Stimulated activated CD8-positive, alpha-beta memory T cell treated with anti-CD3 and anti-CD28 coated beads, Interleukin-4, amount 100 ng/mL, for 4 hours (primary cell): ENCODE results near the gene MPRIP.

Experiments used
- DNase-seq, 2 donors: peaks; one replicate each; pipeline ENCODE4 v3.0.0-alpha.2; 2020; ENCODE audit warnings: low read depth in 2 of 2, low spot score in 1 of 2

Gene MPRIP

GRCh38 chr17:17107281-17107680 lies 65.0 kb downstream of the MPRIP start:
- no peak for DNase-seq

- no peak for DNase-seq
These were observed 65.7 kb downstream of the MPRIP start for GRCh38 chr17:17107891-17108431.

- no peak for DNase-seq
These were observed 66.3 kb downstream of the MPRIP start for GRCh38 chr17:17108451-17109049.

GRCh38 chr17:17109256-17109655 lies 67.0 kb downstream of the MPRIP start:
- DNase-seq, result no peak

GRCh38 chr17:17109907-17110306 lies 67.7 kb downstream of the MPRIP start:
- no peak for DNase-seq

- DNase-seq, result no peak
These were observed 68.3 kb downstream of the MPRIP start for GRCh38 chr17:17110520-17110919.

GRCh38 chr17:17111401-17112393 lies 69.4 kb downstream of the MPRIP start:
- DNase-seq, result no peak

GRCh38 chr17:17112628-17113200 lies 70.5 kb downstream of the MPRIP start:
- no peak for DNase-seq

GRCh38 chr17:17114592-17115225 lies 72.5 kb downstream of the MPRIP start:
- no peak for DNase-seq

- no peak for DNase-seq
These were observed 73.4 kb downstream of the MPRIP start for GRCh38 chr17:17115620-17116019.

- no peak for DNase-seq
These were observed 74.1 kb downstream of the MPRIP start for GRCh38 chr17:17116406-17116805.

- DNase-seq, result no peak
These were observed 75.7 kb downstream of the MPRIP start for GRCh38 chr17:17117923-17118322.

GRCh38 chr17:17118399-17118798 lies 76.1 kb downstream of the MPRIP start:
- DNase-seq, result no peak

- no peak for DNase-seq
These were observed 76.8 kb downstream of the MPRIP start for GRCh38 chr17:17119106-17119505.

GRCh38 chr17:17119533-17119932 lies 77.3 kb downstream of the MPRIP start:
- peak; percentile 26 to 35 for DNase-seq

GRCh38 chr17:17120294-17120693 lies 78.0 kb downstream of the MPRIP start:
- DNase-seq, result no peak

- DNase-seq, result no peak
These were observed 78.4 kb downstream of the MPRIP start for GRCh38 chr17:17120701-17121100.

GRCh38 chr17:17121162-17121561 lies 78.9 kb downstream of the MPRIP start:
- no peak for DNase-seq

- no peak for DNase-seq
These were observed 80.7 kb downstream of the MPRIP start for GRCh38 chr17:17122781-17123483.

- no peak for DNase-seq
These were observed 82.1 kb downstream of the MPRIP start for GRCh38 chr17:17124341-17124740.
